AG04449 (cell line): ENCODE results near the gene FAM89B.
"Not testable (repeated sequence)": the region's sequence is repeated elsewhere in the genome, so short reads cannot be mapped to it uniquely, and the experiment has no call there.

ENCODE experiments used
- CTCF ChIA-PET: fragments of 350-600 bp; formaldehyde crosslinking; extraction: SDS; loops from one replicate; lab custom pipeline; 2021; ENCODE audit warnings: antibody characterized with exemption; lab: Yijun Ruan, JAX
- POLR2A ChIA-PET: fragments of 400-600, 350-600 bp; formaldehyde crosslinking; extraction: SDS; loops from one replicate; lab custom pipeline; 2020; ENCODE audit warnings: antibody characterized with exemption, inconsistent platforms; lab: Yijun Ruan, JAX
- DNase-seq: peaks from one replicate; pipeline ENCODE4 v3.0.0-alpha.2; 2010; ENCODE audit warnings: low read depth, low spot score
- H3K4me3 ChIP-seq: 2 replicates; pipeline ENCODE4 v1.5.1; 2011; ENCODE audit warnings: low read depth, mild to moderate bottlenecking, control low read depth, low read length
- TF ChIP-seq, protein P1 (sequence below): IDR thresholded peaks from one replicate; pipeline ENCODE4 v1.5.1; 2011; ENCODE audit warnings: mild to moderate bottlenecking, moderate library complexity, low read length, control low read depth, inconsistent platforms; ENCODE audit not compliant: insufficient read depth; ENCODE audit errors: missing control alignments

FAM89B gene

DNA sequence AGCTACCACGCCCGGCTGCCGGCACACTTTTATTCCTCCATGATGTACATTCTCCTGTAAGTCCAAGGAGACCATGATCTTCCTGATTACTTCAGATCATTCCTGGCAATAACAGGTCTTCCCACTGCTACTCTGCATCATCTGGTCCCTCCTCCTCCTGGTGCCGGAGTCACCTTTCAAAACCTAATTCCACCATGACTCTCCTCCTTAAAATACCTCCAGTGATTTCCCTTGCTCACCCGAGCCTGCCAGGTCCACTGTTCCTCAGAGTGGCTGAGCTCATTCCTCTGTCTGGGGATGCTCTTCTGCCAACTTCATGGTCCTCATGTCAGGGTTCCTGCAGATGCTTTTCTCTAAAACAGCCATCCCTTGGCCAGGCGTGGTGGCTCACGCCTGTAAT is 10.3 kb upstream of the FAM89B start:
- no peak for DNase-seq
- TF ChIP-seq, protein P1, sequence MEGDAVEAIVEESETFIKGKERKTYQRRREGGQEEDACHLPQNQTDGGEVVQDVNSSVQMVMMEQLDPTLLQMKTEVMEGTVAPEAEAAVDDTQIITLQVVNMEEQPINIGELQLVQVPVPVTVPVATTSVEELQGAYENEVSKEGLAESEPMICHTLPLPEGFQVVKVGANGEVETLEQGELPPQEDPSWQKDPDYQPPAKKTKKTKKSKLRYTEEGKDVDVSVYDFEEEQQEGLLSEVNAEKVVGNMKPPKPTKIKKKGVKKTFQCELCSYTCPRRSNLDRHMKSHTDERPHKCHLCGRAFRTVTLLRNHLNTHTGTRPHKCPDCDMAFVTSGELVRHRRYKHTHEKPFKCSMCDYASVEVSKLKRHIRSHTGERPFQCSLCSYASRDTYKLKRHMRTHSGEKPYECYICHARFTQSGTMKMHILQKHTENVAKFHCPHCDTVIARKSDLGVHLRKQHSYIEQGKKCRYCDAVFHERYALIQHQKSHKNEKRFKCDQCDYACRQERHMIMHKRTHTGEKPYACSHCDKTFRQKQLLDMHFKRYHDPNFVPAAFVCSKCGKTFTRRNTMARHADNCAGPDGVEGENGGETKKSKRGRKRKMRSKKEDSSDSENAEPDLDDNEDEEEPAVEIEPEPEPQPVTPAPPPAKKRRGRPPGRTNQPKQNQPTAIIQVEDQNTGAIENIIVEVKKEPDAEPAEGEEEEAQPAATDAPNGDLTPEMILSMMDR: no peak
- no peak overlapping the region for H3K4me3 ChIP-seq
- ChIA-PET CTCF (interaction anchor here (1.5 to 16.3 kb wide), 5 partner anchors 9 to 32 kb away, joined by 3 to 207 read pairs (median 16); partner anchors contain the start of genes EHBP1L1, FAM89B and ZNRD2), POLR2A (no interaction called here)

DNA sequence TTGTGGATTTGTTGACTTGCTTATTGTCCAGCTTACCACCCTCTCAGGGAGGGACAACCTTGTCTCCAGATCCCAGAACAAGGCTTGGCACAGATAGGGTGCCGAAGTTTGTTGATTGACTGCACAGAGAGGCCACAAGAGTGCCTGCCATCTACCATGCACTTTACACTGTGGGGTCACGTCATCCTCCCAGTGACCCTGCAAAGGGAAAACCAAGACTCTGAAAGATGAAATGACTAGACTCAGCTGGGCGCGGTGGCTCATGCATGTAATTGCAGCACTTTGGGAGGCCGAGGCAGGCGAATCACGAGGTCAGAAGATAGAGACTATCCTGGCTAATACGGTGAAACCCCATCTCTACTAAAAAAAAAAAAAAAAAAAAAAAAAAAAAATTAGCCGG is 9.6 kb upstream of the FAM89B start:
- ChIA-PET CTCF (interaction anchor here (1.5 to 16.3 kb wide), 5 partner anchors 9 to 31 kb away, joined by 3 to 207 read pairs (median 16); partner anchors contain the start of genes EHBP1L1, FAM89B and ZNRD2), POLR2A (no interaction called here)
- no peak overlapping the region for H3K4me3 ChIP-seq
- TF ChIP-seq, protein P1: no peak
- DNase-seq: no peak

DNA sequence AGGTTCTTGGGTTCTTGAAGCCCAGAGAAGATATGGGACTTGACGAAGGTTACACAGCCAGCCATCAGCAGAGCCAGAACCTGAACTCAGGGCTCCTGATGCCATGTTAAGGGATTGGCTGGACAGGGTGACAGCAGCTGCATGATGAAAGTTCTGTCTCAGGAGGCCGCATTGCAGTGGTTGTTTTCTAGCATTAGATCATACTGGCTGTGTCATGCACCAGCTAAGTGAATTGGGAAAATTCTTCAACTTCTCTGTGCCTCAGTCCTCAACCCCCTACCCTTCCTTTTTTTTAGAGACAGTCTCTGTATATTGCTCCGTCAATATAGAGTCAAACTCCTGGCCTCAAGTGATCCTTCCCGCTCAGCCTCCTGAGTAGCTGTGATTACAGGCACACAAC is 8.7 kb upstream of the FAM89B start:
- DNase-seq: no peak
- TF ChIP-seq, protein P1: no peak
- ChIA-PET CTCF (interaction anchor here (4.1 to 16.3 kb wide), 4 partner anchors 8 to 30 kb away, joined by 15 to 207 read pairs (median 48); partner anchors contain the start of genes FAM89B and ZNRD2), POLR2A (no interaction called here)
- no peak overlapping the region for H3K4me3 ChIP-seq

DNA sequence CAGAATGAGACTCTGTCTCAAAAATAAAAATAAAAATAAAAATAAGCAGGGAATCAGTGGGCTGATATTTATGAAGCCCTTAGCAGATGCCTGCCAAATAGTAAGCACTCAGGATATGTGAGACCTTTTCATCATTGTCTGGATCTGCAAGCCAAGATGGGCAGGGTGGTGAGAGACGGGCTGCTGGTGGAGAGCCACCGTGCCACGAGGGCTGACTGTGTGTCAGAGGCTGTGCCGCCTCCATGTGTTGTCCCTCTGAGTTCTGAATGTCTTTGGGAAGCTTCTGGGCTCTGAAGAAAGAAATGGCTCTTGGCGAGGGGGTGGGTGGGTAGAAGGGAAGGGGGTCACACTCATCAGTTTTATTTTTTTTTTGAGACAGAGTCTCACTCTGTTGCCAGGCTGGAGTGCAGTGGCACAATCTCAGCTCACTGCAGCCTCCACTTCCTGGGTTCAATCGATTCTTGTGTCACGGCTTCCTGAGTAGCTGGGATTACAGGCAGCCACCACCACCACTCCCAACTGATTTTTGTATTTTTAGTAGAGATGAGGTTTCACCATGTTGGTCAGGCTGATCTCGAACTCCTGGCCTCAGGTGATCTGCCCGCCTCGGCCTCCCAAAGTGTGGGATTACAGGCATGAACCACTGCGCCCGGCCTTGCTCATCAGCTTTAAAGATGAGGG is 7.3 kb upstream of the FAM89B start:
- CTCF ChIA-PET: interaction anchor here (16.3 kb wide), 1 partner anchor 23 kb away, joined by 207 read pairs; no protein-coding TSS in a partner anchor
- DNase-seq, POLR2A ChIA-PET, H3K4me3 ChIP-seq: not testable (repeated sequence)

DNA sequence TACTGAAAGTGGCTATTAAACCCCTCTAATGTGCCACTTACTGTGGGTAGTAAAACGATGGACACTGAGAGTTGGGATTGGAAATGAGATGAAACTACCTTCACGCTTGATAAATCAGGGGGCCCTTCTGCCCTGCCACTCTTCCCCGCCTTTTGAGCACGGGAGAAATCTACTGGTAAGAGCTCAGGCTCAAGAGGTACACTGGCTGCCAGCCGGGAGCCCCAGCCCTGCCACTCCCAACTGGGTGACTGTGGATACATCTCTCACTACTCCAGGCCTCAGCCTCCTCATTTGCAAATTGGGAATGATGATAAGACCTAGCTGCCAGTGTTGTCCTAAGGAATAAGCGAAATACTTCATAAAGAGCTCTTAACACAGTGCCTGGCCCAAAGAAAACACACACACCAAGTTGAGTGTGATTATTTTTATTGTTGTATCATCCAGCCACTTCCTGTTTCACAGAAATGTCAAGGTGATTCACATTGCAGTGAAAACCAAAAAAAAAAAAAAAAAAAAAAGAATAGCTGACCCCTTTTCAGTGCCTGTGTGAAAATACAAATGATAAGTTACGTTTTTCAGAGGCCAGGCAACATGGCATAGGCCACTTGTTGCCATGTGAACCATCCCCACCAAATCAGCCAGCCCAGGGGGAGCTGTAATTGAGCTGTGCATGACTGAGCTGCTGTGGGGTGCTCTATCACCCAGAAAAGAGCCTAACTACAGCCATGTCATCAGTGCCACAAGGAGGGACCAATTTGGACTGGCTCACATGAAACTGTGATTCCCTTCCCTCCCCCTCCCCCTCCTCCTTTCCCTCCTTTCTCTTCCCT is 6.5 kb upstream of the FAM89B start:
- ChIA-PET CTCF (interaction anchor here (1.3 to 16.3 kb wide), 4 partner anchors 24 to 40 kb away, joined by 3 to 207 read pairs (median 4); partner anchors contain the start of gene KCNK7), POLR2A (no interaction called here)
- H3K4me3 ChIP-seq: no peak overlapping the region
- DNase-seq: no peak
- TF ChIP-seq, protein P1: no peak

DNA sequence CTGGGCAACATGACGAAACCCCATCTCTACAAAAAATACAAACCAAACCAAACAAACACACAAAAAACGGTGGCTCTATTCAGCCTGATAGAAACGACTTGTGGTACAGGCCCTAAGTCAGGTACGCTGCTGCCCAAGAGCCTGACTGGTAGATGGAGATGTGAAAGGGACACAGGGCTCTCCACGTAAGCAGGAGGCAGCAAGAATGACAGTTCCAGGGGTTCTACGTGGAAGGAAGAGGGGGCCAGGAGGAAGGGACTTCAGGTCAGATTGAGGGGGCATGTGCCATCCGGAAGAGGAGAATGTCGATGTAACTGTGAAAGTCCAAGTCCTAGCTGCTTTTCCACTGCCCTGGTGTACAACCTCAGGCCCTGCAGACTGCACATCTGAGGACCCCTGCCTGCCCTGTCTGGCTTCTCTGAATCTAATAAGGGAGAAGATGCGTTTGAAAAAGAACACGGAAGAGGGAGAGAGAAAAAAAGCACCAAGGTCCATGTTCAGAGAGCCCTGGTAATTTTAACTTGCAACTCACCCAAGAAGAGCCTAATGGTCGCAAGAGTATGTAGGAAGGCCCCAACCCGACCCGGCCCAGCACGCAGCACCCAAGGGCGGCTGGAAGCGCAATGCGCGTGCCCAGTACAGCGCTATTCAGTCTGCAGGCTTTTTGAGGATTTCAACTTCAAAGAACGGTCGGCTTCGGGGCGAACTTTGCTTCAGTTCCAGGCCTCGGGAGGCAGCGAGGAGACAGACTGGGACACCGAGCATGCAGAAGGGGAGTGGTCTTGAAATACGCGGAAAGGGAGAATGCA is 3.0 kb upstream of the FAM89B start:
- ChIA-PET CTCF (interaction anchor here (0.6 to 16.3 kb wide), 4 partner anchors 8 to 27 kb away, joined by 3 to 207 read pairs (median 58); no protein-coding TSS in a partner anchor), POLR2A (interaction anchor here (1.0 to 4.6 kb wide), 6 partner anchors 9 to 147 kb away, joined by 3 to 28 read pairs (median 5); partner anchors contain the start of genes MALAT1, NEAT1 and PCNX3)
- H3K4me3 ChIP-seq: peak overlapping the region; percentile 89
- TF ChIP-seq, protein P1: no peak
- DNase-seq: no peak
